COR-L47 (cell line): Measurements from ENCODE around the gene SH3RF1.

Experiments used
- DNase-seq: peaks from one replicate; lab custom pipeline; 2025; lab: John Stamatoyannopoulos, UW

SH3RF1 gene

GRCh38 chr4:169133932-169134331, 136.8 kb downstream of the SH3RF1 start:
- DNase-seq: no peak

GRCh38 chr4:169132561-169133305, 138.0 kb downstream of the SH3RF1 start:
- DNase-seq: no peak

GRCh38 chr4:169131556-169132208, 139.1 kb downstream of the SH3RF1 start:
- DNase-seq: no peak

- no peak for DNase-seq
Measured at GRCh38 chr4:169128902-169129301, 141.9 kb downstream of the SH3RF1 start.

- no peak for DNase-seq
Measured at GRCh38 chr4:169127314-169127713, 143.4 kb downstream of the SH3RF1 start.

GRCh38 chr4:169124661-169125060, 146.1 kb downstream of the SH3RF1 start:
- no peak for DNase-seq

- DNase-seq: no peak
Measured at GRCh38 chr4:169122422-169122821, 148.3 kb downstream of the SH3RF1 start.

- DNase-seq: no peak
Measured at GRCh38 chr4:169121861-169122382, 148.8 kb downstream of the SH3RF1 start.

GRCh38 chr4:169120624-169121023, 150.1 kb downstream of the SH3RF1 start:
- no peak for DNase-seq

- DNase-seq: no peak
Measured at GRCh38 chr4:169119536-169119935, 151.2 kb downstream of the SH3RF1 start.

- DNase-seq: no peak
Measured at GRCh38 chr4:169117591-169118081, 153.1 kb downstream of the SH3RF1 start.

- no peak for DNase-seq
Measured at GRCh38 chr4:169116270-169116901, 154.4 kb downstream of the SH3RF1 start.

GRCh38 chr4:169115897-169116254, 154.9 kb downstream of the SH3RF1 start:
- DNase-seq: no peak

GRCh38 chr4:169115144-169115896, 155.4 kb downstream of the SH3RF1 start:
- DNase-seq: no peak

GRCh38 chr4:169114341-169114974, 156.3 kb downstream of the SH3RF1 start:
- no peak for DNase-seq

GRCh38 chr4:169110633-169111032, 160.1 kb downstream of the SH3RF1 start:
- DNase-seq: no peak

- no peak for DNase-seq
Measured at GRCh38 chr4:169109035-169109675, 161.6 kb downstream of the SH3RF1 start.

GRCh38 chr4:169108303-169108702, 162.5 kb downstream of the SH3RF1 start:
- no peak for DNase-seq

GRCh38 chr4:169107528-169107927, 163.2 kb downstream of the SH3RF1 start:
- no peak for DNase-seq

- DNase-seq: no peak
Measured at GRCh38 chr4:169106696-169107229, 164.0 kb downstream of the SH3RF1 start.

GRCh38 chr4:169105620-169106019, 165.1 kb downstream of the SH3RF1 start:
- DNase-seq: no peak
